ENCODE measurements around the gene CD40LG.

The CD40LG gene

GRCh38 chrX:136652822-136653723 is 5.1 kb downstream of the CD40LG start:
- DNase-seq = no peak

GRCh38 chrX:136656361-136656964 is 8.5 kb downstream of the CD40LG start:
- no peak for DNase-seq

GRCh38 chrX:136658151-136658550 is 10.2 kb downstream of the CD40LG start:
- DNase-seq = no peak

- DNase-seq = no peak
Measured at GRCh38 chrX:136659174-136659573, 11.2 kb downstream of the CD40LG start.

GRCh38 chrX:136660896-136661295 is 12.9 kb downstream of the CD40LG start:
- DNase-seq = no peak

- no peak for DNase-seq
Measured at GRCh38 chrX:136662104-136662503, 14.1 kb downstream of the CD40LG start.

DNA sequence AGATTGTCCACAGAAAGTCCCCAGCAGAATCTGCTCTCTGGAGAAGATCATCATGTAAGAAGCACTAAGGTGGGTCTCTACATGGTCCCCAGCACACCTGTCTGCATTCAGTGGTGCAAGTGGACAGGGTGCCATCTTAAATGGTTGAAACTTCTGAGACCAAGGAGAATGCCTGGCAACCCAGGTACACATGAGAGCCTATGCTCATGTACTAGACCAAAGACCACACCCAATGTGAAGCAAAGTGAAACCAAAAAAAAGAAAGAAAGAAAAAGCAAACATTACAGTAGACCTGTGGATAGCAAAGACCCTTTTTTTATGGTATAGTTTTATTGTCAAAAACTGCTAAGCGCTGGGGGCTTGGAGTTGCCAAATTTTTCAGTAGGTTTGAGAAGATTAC is 15.0 kb downstream of the CD40LG start:
- no peak for DNase-seq

DNA sequence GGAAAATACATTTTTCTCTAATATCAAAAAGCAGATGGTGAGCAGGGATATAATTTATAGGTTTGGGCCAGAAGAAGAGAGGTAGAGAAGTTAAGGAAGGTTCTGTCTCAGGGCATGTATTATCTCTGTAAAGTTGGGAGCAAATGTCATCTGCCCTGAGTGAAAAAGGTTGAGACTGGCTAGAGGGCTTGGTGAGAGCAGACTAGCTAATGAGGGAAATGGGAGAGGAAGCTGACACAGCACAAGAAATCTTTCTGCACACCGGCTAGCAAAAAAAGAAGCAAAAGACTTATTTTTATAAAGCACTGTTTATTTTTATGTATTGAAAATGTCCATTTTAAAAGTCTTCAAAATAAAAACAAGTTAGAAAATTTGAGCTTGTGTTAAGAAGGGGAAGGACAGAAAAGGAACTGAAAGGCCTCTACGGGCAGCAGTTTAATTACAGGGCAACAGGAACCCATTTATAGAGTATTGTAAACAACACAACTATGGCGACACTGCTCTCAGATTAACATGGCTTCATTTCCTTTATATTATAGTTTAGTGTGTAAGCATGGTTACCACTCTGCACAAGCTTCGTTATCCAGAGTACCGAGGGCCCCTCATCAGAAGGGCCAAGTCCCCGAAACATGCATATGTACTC is 17.4 kb downstream of the CD40LG start:
- DNase-seq = no peak

- no peak for DNase-seq
Measured at GRCh38 chrX:136666088-136666487, 18.1 kb downstream of the CD40LG start.

DNA sequence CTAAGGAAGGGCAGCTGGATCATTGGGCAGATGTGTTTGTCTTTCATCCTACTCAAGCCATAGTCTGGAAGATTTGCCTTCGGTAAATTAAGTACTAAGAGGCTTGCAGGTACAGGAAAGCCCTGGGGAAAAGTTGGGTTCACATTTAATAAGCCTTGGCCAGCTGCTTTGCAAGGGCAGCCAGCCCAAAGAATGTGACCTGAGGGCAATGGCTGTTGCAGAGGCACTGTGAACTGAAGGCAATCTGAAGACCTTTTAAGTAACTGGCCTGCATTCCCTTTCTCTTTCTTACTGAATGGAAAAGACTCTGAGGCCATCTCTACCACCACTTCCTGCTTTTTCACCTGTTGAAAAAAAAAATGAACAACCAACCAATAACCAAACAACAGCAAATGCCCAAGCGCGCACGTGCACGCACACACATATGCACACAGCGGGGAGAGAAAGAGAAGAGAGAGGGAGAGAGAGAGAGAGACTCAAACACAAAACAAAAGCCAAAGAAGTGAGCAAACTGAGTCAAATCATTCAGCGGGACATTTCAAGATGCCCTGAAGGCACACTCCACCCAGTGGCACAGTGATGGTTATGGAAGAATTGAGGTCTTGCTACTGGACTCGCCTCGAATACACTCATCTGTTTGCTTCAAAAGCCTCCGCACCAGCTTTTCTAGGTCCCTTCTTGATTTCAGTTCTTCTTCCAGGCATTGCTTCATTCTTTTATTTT is 19.6 kb downstream of the CD40LG start:
- no peak for DNase-seq

DNA sequence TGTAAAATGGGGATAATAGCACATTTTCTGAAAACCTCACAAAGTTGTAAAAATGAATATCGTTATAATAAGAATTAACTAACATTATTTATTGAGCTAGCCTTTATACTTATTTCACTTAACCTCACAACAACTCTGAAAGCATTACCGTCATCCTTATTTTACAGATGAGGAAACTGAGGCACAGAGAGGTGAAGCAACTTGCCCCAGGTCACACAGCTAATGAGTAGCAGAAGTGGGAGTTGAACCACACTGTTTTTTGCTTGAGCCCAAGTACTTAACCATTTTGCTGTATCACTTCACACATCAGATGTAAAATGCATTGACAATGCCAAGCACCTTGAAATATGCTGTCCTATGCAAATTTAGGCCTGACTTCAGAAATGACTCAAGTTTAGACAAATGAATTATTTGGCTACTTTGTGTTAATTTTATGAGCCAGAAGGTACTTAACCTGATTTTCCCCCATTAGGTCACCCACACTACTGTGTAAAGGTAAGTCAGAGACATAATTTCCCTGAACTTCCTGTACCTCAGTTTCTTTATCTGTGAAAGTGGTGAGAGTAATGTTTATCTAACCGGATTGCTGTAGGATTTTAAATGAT is 23.1 kb downstream of the CD40LG start:
- no peak for DNase-seq

DNA sequence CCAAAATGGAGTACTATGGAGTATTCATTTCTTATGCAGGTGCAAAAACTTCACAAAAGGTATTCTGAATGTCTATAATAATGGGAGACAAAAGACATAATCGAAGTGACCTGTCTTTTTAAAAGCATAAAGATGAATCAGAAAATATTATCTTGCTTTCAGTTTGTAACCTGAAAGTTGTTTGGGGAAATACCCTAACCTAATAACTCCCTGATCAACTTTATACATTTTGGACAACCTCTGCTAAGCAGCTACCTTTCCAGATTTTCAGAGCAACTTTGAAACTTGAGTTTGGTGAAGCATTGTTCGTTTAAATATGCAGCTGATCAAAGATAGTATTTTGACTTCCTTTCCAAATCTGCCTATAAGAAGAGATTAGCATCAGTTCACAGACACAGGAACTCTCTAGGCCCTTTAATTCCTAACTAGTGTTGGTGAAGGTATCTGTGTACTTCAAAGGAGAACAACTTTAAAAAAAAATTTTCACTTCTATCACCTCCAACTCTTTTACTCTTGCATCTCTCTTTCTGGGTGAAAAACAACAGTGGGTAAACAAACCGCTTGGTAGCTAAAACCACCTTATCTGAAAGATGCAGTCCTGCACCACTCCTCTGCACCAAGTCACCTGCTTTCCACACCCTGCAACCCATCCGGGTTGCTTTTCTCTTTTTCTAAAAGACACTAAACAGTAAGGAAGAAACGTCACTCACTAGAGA is 26.5 kb downstream of the CD40LG start:
- DNase-seq = no peak

GRCh38 chrX:136679531-136679930 is 31.6 kb downstream of the CD40LG start:
- no peak for DNase-seq

DNA sequence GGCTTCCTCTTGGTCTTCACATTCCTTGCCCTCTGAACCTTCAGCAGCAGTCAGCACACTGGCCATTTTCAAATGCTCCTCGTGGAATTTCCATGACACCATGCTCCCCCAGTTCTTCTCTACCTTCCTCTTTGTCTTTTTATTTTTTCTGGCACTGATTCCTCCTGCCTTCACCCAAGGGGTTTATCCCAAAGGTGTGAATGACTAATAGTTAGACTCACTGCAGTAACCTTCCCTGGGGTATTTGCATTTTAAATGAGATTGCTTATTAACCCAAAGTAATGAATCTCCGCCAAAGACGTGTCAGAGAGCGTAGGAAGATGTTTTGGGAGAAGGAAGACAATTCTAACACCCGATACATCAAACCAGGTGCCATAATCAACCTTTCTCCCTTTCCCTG is 36.2 kb downstream of the CD40LG start:
- peak; percentile 1 for DNase-seq

DNA sequence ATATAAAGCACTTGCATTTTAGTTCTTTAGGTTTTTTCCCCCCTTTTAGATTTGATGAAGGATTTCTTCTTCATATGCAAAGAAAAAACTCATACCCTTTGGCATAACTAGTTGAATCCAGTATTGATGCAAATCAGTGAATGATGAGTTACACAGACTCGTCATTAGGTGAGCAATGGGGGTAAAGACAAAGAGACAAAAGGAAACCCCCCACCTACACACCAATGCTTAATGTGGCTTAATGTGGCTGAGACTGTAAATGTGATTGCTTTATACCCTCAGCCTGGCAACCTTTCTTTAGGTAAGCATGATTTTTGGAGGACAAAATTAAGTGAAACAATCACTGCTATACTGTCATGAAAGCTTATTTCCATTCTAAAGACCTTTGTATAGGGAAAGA is 39.5 kb downstream of the CD40LG start:
- DNase-seq = no peak

- DNase-seq = peak; percentile 0
Measured at GRCh38 chrX:136689436-136689835, 41.5 kb downstream of the CD40LG start.

DNA sequence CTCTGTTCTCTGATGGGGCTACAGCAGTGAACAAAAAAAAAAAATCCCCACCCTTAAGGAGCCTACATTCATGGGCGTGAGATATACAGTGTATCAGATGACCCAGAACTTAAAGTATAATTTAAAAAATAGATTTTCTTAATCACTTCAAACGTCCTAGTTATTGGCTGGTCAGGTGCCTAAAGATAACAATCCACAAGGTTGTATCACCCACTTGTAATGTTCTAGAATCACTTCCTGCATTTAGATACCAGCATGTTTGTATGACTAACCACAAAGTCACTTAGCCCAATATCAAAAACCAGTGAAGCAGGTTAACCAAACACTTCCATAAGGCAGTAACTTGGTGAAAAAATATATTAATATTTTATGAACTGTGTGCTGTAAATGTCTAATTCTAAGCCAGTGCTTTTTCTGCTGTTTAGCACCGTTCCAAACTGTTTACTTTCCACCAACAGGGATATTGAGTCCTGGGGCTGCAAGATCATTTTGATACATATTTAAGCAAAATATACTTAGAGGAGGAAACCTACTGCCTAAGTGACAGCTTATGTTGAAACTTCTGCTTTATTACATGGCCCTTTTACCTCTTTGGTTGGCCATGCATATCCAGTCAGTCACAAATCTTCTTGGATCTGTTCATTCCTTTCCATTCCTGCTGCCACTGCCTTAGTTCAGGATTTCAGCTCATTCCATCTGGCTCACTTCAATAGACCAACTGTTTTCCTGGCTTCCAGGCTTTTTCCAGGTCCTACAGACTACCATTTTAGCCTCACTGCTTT is 43.3 kb downstream of the CD40LG start:
- peak; percentile 29 for DNase-seq

- no peak for DNase-seq
Measured at GRCh38 chrX:136692271-136692670, 44.3 kb downstream of the CD40LG start.

DNA sequence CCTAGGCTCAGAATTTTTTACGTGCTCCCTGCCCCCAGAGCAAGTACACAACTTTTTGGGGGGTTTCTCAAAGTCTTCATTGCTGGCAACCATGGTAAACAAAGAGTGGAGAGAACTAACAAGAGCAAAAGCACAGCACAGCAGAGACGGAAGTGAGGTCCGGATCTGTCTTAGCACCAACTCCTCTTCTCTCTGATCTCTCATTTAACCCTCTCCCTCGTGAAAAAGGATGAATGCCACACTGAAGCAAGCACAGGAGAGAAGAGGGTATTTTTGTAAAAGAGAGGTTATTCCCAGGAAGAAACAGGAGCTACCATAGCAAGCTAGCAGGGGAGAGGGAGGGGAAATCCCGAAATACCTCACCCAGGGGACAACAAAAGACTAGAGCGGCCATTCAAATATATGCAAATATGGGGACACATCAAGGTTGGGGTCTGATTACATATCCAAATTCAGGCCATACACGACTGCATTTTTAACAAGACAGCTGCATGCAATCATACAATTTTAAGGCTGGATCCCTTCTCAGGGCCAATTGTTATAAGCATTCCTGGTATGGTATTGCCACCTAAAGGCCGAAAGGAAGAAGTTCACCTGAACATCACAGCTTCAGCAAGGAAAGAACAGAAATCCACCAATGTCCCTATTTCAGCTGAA is 46.6 kb downstream of the CD40LG start:
- DNase-seq = peak; percentile 11

DNA sequence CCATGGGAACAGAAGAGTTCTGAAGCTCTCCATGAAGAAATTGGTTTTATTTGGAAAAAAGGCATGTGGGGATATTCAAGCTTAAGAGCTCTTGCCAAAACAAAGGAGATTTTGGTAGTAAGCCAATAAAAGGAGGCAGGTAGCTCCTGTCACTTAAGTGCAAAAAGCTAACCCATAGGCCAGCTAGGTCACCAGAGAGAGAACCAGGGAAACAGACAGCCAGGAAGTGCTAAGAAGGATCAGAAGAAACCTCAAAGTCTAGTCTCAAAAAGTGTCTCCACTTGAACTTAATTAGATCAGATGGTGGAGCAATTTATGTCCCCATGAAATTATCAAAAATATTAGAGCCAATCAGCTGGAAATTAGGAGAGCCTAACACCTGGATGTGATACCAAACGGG is 49.2 kb downstream of the CD40LG start:
- DNase-seq = no peak

DNA sequence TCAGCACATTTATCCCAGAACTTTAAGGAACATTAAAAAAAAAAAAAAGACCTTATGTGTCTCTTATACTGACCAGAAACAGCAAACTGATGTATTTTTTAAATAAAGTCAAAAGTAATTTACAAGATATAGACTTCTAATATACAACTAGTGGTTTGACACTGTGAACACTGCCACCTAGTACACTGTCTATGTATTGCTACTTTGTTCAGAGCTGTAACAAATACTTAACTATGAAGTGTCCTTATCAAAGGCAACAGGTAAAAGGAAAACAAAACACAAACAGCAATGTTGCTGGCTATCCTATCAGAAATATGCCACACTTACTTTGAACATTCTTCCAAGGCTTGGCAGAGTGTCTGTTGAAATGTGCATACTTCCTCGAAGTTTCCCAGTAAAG is 60.4 kb downstream of the CD40LG start:
- no peak for DNase-seq

Data from kidney glomerular epithelial cell (primary cell).